HEK293T (cell line): Measurements from ENCODE around the gene TFR2.

Experiments
- ARNT ChIP-seq: fragments of 450-650 bp; IDR thresholded peaks from 2 replicates; pipeline ENCODE4 v1.6.1; 2017; ENCODE audit warnings: mild to moderate bottlenecking
- FOXK2 ChIP-seq: fragments of 450-650 bp; IDR thresholded peaks from 2 replicates; pipeline ENCODE4 v1.6.1; 2016; ENCODE audit warnings: mild to moderate bottlenecking
- L3MBTL2 ChIP-seq: fragments of 450-650 bp; conservative IDR thresholded peaks from 2 replicates; pipeline ENCODE4 v1.6.1; 2016; ENCODE audit warnings: mild to moderate bottlenecking
- SUZ12 ChIP-seq: fragments of 450-650 bp; IDR thresholded peaks from 2 replicates; pipeline ENCODE4 v1.6.1; 2016; ENCODE audit warnings: mild to moderate bottlenecking
- ZNF384 ChIP-seq: fragments of 450-650 bp; IDR thresholded peaks from 2 replicates; pipeline ENCODE4 v1.6.1; 2016

DNA sequence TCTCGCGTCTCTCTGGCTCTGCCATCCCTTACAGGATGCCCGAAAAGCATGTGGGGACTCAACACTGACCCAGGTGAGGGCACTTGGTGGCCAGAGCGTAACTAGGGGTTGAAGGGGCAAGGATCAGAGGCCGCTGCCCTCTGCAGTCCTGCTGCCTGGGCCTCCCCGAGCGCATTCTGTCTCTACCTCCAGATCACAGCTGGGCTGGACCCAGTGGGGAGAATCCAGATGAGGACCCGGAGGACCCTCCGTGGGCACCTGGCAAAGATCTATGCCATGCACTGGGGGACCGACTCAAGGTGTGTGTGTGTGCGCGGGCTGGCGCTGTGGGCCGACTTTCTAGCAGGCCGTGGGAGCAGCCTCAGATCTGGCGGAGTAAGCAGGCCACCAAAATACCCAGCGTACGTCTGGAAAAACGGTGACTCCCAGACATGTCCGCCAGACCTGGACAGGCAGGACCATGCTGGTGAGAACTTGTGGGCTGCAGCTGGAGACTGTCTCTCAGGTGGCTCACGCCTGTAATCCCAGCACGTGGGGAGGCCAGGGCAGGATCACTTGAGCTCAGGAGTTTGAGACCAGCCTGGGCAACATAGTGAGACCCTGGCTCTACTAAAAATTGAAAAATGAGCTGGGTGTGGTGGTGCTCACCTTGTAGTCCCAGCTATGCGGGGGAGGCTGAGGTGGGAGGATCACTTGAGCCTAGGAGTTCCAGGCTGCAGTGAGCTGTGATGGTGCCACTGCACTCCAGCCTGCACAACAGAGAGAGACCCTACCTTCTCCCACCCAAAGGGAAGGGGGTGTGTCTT, 35.4 kb upstream of the TFR2 start:
- TF ChIP-seq SUZ12, result no peak
- no peak for TF ChIP-seq ZNF384
- TF ChIP-seq L3MBTL2, result no peak
- TF ChIP-seq ARNT, result no peak
- no peak for TF ChIP-seq FOXK2
